ENCODE results near the gene SERPINB12. TPM values are rescaled to one million over a fixed set of nuclear protein-coding genes. Genes with fewer than 3 reads are reported as not detected.

SERPINB12 gene
- total RNA-seq, 1 experiment from 2014 or later: not detected

DNA sequence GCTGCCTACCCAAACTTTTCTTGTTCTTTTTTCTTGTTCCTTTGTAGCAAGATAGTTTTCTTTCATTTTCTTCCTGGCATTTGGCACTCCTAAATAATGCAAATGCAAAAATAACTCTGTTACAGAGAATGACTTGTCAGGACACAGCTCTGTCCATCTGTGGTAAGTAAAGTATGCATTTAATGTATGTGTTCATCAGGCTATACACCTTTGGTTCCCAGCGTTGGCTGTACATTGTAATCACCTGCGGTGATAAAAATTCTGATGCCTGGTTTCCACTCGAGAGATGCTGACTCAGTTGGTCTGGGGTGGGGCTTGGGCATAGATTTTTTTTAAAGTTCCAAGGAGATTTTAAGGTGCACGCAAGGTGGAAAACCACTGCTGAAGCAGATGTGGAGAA lies 44.8 kb downstream of the SERPINB12 start, which contains the start of gene SERPINB13:
SERPINB13 (plus strand) TSS at position 378 of the 400 bp plus-strand sequence. CDS start 1,325 bp downstream, outside the sequence.
- intact Hi-C loops (cut with micrococcal nuclease; ENCODE audit: unreplicated experiment): no loop called here
- H3K36me3 Mint-ChIP-seq (ENCODE audit: insufficient read depth, unreplicated experiment): no peaks in the 10 kb centered on the region
- TF ChIP-seq, protein P1, sequence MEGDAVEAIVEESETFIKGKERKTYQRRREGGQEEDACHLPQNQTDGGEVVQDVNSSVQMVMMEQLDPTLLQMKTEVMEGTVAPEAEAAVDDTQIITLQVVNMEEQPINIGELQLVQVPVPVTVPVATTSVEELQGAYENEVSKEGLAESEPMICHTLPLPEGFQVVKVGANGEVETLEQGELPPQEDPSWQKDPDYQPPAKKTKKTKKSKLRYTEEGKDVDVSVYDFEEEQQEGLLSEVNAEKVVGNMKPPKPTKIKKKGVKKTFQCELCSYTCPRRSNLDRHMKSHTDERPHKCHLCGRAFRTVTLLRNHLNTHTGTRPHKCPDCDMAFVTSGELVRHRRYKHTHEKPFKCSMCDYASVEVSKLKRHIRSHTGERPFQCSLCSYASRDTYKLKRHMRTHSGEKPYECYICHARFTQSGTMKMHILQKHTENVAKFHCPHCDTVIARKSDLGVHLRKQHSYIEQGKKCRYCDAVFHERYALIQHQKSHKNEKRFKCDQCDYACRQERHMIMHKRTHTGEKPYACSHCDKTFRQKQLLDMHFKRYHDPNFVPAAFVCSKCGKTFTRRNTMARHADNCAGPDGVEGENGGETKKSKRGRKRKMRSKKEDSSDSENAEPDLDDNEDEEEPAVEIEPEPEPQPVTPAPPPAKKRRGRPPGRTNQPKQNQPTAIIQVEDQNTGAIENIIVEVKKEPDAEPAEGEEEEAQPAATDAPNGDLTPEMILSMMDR (IDR thresholded peaks at IDR 0.05; ENCODE audit: unreplicated experiment): no peak
- H3K4me1 Mint-ChIP-seq (ENCODE audit: low read depth, unreplicated experiment): peaks cover 14% of the 10 kb centered on the region
- H3K27ac Mint-ChIP-seq (ENCODE audit: unreplicated experiment): no peak within 1 kb of the TSS
- no peaks in the 10 kb centered on the region for H3K9me3 Mint-ChIP-seq (ENCODE audit: low read depth, unreplicated experiment)
- CTCF ChIA-PET: interaction anchor here (0.6 kb wide), 1 partner anchor 155 kb away, joined by 4 read pairs; no protein-coding TSS in a partner anchor
- BruUV-seq (replicated peaks): no TSS peak
- H3K4me3 Mint-ChIP-seq (ENCODE audit: low read depth, unreplicated experiment): no peak within 1 kb of the TSS
- DNase-seq: no peak
- H3K27me3 Mint-ChIP-seq (ENCODE audit: unreplicated experiment): no peaks in the 10 kb centered on the region

DNA sequence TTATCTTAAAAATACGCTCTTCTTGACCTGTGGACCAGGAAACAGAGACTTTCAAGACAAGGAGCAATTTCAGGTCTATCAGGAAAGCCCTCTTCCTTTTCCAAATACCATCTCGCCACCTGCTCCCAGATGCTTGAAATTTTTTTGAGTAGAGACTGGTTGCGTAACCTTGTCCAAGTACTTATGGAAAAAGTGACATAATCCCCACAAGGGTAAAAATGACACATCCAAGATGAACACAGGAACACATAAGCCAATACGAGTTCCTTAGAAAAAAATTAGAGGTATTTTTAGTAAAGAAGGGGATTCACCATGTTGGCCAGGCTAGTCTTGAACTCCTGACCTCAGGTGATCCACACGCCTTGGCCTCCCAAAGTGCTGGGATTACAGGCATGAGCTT lies 46.7 kb downstream of the SERPINB12 start:
- H3K9me3 Mint-ChIP-seq (ENCODE audit: low read depth, unreplicated experiment): no peaks in the 10 kb centered on the region
- no peaks in the 10 kb centered on the region for H3K36me3 Mint-ChIP-seq (ENCODE audit: insufficient read depth, unreplicated experiment)
- H3K27me3 Mint-ChIP-seq (ENCODE audit: unreplicated experiment): no peaks in the 10 kb centered on the region
- DNase-seq: no peak
- intact Hi-C loops (cut with micrococcal nuclease; ENCODE audit: unreplicated experiment): no loop called here
- BruUV-seq (replicated peaks): no TSS peak
- CTCF ChIA-PET: no interaction called here
- no peak overlapping the region for H3K4me3 Mint-ChIP-seq (ENCODE audit: low read depth, unreplicated experiment)
- H3K27ac Mint-ChIP-seq (ENCODE audit: unreplicated experiment): no peak overlapping the region
- peaks cover 14% of the 10 kb centered on the region for H3K4me1 Mint-ChIP-seq (ENCODE audit: low read depth, unreplicated experiment)
- TF ChIP-seq, protein P1 (IDR thresholded peaks at IDR 0.05; ENCODE audit: unreplicated experiment): no peak

DNA sequence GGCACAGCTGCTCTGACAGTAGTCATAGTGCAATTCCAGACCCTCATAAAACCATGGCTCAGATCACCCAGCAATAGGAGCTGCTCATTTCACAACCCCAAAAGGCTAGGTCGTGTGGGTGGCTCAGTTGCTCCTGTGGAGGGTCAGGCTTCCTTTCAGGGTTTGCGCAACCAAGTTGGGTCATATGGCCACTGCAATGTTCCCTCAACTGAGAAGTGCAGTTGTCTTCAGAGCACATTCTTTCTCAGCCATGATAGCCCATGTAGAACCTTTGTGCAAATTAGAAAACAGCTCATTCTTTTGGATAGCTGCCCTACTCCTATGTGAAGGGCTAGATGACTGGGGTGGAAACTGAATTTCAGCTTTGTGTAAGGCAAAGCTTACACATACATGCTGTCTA lies 48.2 kb downstream of the SERPINB12 start:
- CTCF ChIA-PET: no interaction called here
- no peaks in the 10 kb centered on the region for H3K36me3 Mint-ChIP-seq (ENCODE audit: insufficient read depth, unreplicated experiment)
- no peak overlapping the region for H3K27ac Mint-ChIP-seq (ENCODE audit: unreplicated experiment)
- H3K27me3 Mint-ChIP-seq (ENCODE audit: unreplicated experiment): no peaks in the 10 kb centered on the region
- no peak for DNase-seq
- H3K4me3 Mint-ChIP-seq (ENCODE audit: low read depth, unreplicated experiment): no peak overlapping the region
- intact Hi-C loops (cut with micrococcal nuclease; ENCODE audit: unreplicated experiment): no loop called here
- no peaks in the 10 kb centered on the region for H3K9me3 Mint-ChIP-seq (ENCODE audit: low read depth, unreplicated experiment)
- peaks cover 4% of the 10 kb centered on the region for H3K4me1 Mint-ChIP-seq (ENCODE audit: low read depth, unreplicated experiment)
- TF ChIP-seq, protein P1 (IDR thresholded peaks at IDR 0.05; ENCODE audit: unreplicated experiment): no peak
- no TSS peak for BruUV-seq (replicated peaks)

DNA sequence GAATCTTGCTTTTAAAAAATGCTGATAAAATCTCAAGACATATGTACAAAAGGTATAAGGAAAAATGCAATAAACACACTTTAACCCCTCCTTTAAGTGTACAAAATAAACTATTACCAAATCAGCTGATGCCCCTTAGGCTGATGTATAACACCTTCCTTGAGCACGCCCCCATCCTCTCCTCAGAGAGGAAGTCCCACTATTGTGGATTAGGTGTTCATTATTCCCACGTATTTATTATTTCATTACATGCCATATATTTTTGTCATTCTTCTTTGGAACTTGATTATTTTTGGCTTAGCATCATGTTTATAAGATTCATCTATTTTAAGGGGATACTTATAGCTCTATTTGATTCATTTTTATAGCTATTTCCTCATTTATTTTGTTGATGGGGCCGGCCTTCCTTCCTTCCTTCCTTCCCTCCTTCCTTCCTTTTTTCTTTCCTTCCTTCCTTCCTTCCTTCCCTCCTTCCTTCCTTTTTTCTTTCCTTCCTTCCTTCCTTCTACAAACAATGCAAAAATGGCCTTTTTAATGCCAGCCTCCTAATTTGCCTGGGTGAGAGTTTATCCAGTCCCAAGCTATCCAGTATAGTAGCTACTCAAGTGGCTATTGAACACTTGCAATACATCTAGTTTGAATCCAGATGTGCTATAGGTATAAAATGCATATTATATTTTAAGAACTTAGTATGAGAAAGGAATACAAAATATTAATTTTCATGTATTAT lies 49.0 kb downstream of the SERPINB12 start:
- Mint-ChIP-seq H3K9me3 (ENCODE audit: low read depth, unreplicated experiment) (no peaks in the 10 kb centered on the region), H3K27ac (ENCODE audit: unreplicated experiment) (no peak overlapping the region), H3K4me3 (ENCODE audit: low read depth, unreplicated experiment) (no peak overlapping the region), H3K4me1 (ENCODE audit: low read depth, unreplicated experiment) (no peaks in the 10 kb centered on the region), H3K36me3 (ENCODE audit: insufficient read depth, unreplicated experiment) (no peaks in the 10 kb centered on the region), H3K27me3 (ENCODE audit: unreplicated experiment) (no peaks in the 10 kb centered on the region)
- BruUV-seq (replicated peaks): no TSS peak
- no peak for DNase-seq
- TF ChIP-seq, protein P1 (IDR thresholded peaks at IDR 0.05; ENCODE audit: unreplicated experiment): no peak
- intact Hi-C loops (cut with micrococcal nuclease; ENCODE audit: unreplicated experiment): no loop called here
- CTCF ChIA-PET: interaction anchor here (1.0 kb wide), 1 partner anchor 151 kb away, joined by 3 read pairs; no protein-coding TSS in a partner anchor
